Gastroesophageal sphincter (tissue), 4 donors: ENCODE measurements around the gene NME7. TPM values are rescaled to one million over a fixed set of nuclear protein-coding genes. Genes with fewer than 3 reads are reported as not detected.

Experiments
- ATAC-seq: fragments of 150-250 bp; one replicate; pipeline ENCODE4 v1.9.1; 2016; ENCODE audit warnings: mild to moderate bottlenecking, moderate library complexity
- H3K27ac ChIP-seq, 4 donors: fragments of 200-600 bp; sonication (generic) in 3 of 4; 1 replicate in 3 of 4; 2 replicates in 1 of 4; pipeline ENCODE4 v1.5.1; 2016 to 2019
- H3K27me3 ChIP-seq: fragments of 200-600 bp; sonication (generic); one replicate; pipeline ENCODE4 v1.5.1; 2019
- H3K36me3 ChIP-seq, 2 donors: fragments of 200-600 bp; sonication (generic); one replicate each; pipeline ENCODE4 v1.5.1; 2019; ENCODE audit warnings: control low read depth in 1 of 2
- H3K4me1 ChIP-seq, 3 donors: fragments of 200-600 bp; sonication (generic); 1 replicate in 2 of 3; 2 replicates in 1 of 3; pipeline ENCODE4 v1.5.1; 2016 to 2019; ENCODE audit warnings: control low read depth in 2 of 3
- H3K4me3 ChIP-seq, 2 donors: fragments of 200-600 bp; sonication (generic); one replicate each; pipeline ENCODE4 v1.5.1; 2019; ENCODE audit warnings: mild to moderate bottlenecking in 1 of 2, moderate library complexity in 1 of 2
- H3K9me3 ChIP-seq, 3 donors: fragments of 200-600 bp; sonication (generic); one replicate each; pipeline ENCODE4 v1.5.1; 2017 to 2019; ENCODE audit warnings: control low read depth in 2 of 3
- CTCF ChIP-seq, 4 experiments: fragments of 200-600 bp in 2 of 4; fragments of 450-650 bp in 2 of 4; sonication (generic) in 1 of 4; IDR thresholded peaks; one replicate each; pipeline ENCODE4 v1.5.1; 2017 to 2019; ENCODE audit warnings: antibody characterized with exemption in 4 of 4, mild to moderate bottlenecking in 2 of 4, moderate library complexity in 2 of 4
- EP300 ChIP-seq: sonication (generic); formaldehyde crosslinking; IDR thresholded peaks from one replicate; pipeline ENCODE4 v1.6.1; 2017; ENCODE audit warnings: antibody characterized with exemption, mild to moderate bottlenecking
- POLR2A ChIP-seq, 2 donors: fragments of 450-650 bp; IDR thresholded peaks; one replicate each; pipeline ENCODE4 v1.6.1; 2017; ENCODE audit warnings: antibody characterized with exemption in 2 of 2, mild to moderate bottlenecking in 2 of 2, moderate library complexity in 1 of 2
- POLR2AphosphoS5 ChIP-seq: sonication (generic); formaldehyde crosslinking; IDR thresholded peaks from one replicate; pipeline ENCODE4 v1.6.1; 2017; ENCODE audit warnings: antibody characterized with exemption
- WGBS, 2 donors: methylation state at CpG; one replicate each; pipeline ENCODE4 v1.1.5; 2018; ENCODE audit warnings: low coverage in 1 of 2; 5-methylcytosine and 5-hydroxymethylcytosine counted together
- total RNA-seq, 4 donors: library from RNA; depleted of rRNA; stranded (reverse); fragments of >200 nt; gene quantifications; one replicate each; pipeline ENCODE4 v1.1.0, GENCODE V29; 2016

Gene NME7
- total RNA-seq, 4 donors from 2014 or later: 10.6 to 24.7 (median 14.5) TPM

- H3K4me1 ChIP-seq: peaks cover 10 to 41% (median 15%) of the 10 kb centered on the region in 3 donors
- WGBS, 2 donors: 0% methylated on average over 10 to 16 of the region's 16 CpGs
- ATAC-seq: no peak
- H3K27me3 ChIP-seq: no peaks in the 10 kb centered on the region
- peaks cover 7 to 36% of the 10 kb centered on the region in 2 donors for H3K36me3 ChIP-seq
- H3K9me3 ChIP-seq: no peaks in the 10 kb centered on the region
- TF ChIP-seq CTCF (IDR thresholded peaks at IDR 0.05) (no peak), POLR2AphosphoS5 (no peak), EP300 (no peak), POLR2A (IDR thresholded peaks at IDR 0.05) (no peak)
- H3K4me3 ChIP-seq: peak overlapping the region; percentile 66 to 100
- H3K27ac ChIP-seq: peak overlapping the region; percentile 82 to 85 (median 83)
Measured at GRCh38 chr1:169368406-169368769, 791 bp upstream of the NME7 start.

GRCh38 chr1:169367096-169367685 is 406 bp downstream of the NME7 start:
- H3K27me3 ChIP-seq: no peaks in the 10 kb centered on the region
- peak overlapping the region; percentile 66 to 100 for H3K4me3 ChIP-seq
- H3K27ac ChIP-seq: peak overlapping the region; percentile 76 to 83 (median 82)
- peaks cover 10 to 41% (median 15%) of the 10 kb centered on the region in 3 donors for H3K4me1 ChIP-seq
- ATAC-seq: peak; percentile 5
- WGBS, 2 donors: 5 to 6% methylated on average over 8 to 15 of the region's 15 CpGs
- H3K9me3 ChIP-seq: no peaks in the 10 kb centered on the region
- H3K36me3 ChIP-seq: peaks cover 7 to 24% of the 10 kb centered on the region in 2 donors
- TF ChIP-seq POLR2A (IDR thresholded peaks at IDR 0.05): no peak
- TF ChIP-seq EP300: no peak
- TF ChIP-seq CTCF (IDR thresholded peaks at IDR 0.05): no peak
- no peak for TF ChIP-seq POLR2AphosphoS5

DNA sequence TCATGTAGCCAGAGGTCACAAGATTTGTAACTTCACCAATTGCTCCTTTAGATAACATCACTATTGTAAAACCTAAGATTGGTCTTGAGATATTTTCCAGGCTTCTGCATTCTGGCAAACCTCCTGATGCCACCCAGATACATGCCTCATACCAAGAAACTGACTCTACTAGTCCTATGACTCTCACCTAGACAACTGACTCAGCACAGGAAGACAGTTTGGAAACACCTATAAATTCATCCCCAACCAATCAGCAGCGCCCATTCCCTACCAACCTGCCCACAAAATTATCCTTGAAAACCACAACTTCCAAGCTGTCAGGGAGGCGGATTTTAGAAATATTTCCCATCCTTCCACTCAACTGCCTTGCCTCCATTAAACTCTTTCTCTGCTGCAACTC is 2.6 kb downstream of the NME7 start:
- Histone ChIP-seq H3K4me1 (peaks cover 10 to 30% (median 15%) of the 10 kb centered on the region in 3 donors), H3K36me3 (peaks cover 0 to 3% of the 10 kb centered on the region in 2 donors), H3K27ac (no peak overlapping the region), H3K4me3 (no peak overlapping the region), H3K27me3 (no peaks in the 10 kb centered on the region), H3K9me3 (no peaks in the 10 kb centered on the region)
- TF ChIP-seq CTCF (IDR thresholded peaks at IDR 0.05) (no peak), EP300 (no peak), POLR2A (IDR thresholded peaks at IDR 0.05) (no peak), POLR2AphosphoS5 (no peak)
- ATAC-seq: no peak
- WGBS, 2 donors: 100% methylated on average over 2 of the region's 2 CpGs; no CpG with 5 or more reads in 1 of the 2 donors

DNA sequence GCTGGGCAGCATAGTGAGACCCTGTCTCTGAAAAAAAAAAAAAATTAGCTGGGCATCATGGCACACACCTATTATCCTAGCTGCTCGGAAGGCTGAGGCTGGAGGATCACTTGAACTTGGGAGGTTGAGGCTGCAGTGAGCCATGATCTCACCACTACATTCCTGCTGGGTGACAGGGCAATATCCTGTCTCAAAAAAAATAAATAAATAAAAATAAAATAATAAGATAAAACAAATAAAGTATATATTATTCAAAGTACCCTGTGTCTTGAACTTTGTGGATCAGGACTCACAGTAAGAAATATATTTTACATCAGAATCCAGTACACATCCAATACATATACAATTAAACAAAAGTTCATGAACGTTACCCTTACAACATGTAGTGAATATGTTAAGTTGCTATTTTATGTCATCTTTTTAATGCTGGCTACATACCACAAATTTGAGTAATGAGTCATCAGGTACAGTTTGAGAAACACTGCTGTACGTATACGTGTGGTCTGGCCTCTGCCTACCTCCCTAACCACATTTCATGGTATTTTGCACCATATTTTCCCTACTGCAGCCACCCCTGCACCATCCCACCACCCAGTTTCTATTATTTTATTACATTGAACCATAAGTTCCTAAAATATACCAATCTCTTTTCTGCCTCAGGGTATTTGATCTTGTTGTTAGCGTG is 4.4 kb downstream of the NME7 start:
- 89 to 91% methylated on average over 4 to 5 of the region's 5 CpGs for WGBS, 2 donors
- Histone ChIP-seq H3K27me3 (no peaks in the 10 kb centered on the region), H3K4me3 (no peak overlapping the region), H3K4me1 (peaks cover 3 to 15% (median 9%) of the 10 kb centered on the region in 3 donors), H3K36me3 (no peaks in the 10 kb centered on the region), H3K9me3 (no peaks in the 10 kb centered on the region), H3K27ac (no peak overlapping the region)
- no peak for TF ChIP-seq POLR2A (IDR thresholded peaks at IDR 0.05)
- no peak for TF ChIP-seq CTCF (IDR thresholded peaks at IDR 0.05)
- TF ChIP-seq POLR2AphosphoS5: no peak
- no peak for TF ChIP-seq EP300
- ATAC-seq: no peak

DNA sequence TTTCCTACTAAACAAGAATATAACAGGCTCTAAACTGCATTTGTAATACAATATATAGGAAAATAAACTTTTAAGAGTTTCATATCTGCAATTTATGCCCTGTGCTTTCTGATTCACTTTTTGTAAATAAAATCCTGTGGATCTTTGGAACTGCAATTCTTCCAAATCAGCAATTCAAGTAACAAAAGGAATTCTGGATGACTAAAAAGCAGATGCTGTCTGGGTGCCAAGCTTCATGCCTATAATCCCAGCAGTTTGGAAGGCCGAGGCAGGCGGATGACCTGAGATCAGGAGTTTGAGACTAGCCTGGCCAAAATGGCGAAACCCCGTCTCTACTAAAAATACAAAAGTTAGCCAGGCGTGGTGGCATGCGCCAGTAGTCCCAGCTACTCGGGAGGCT is 6.3 kb downstream of the NME7 start:
- H3K27ac ChIP-seq: no peak overlapping the region
- H3K27me3 ChIP-seq: no peaks in the 10 kb centered on the region
- 83% methylated on average over 2 to 5 of the region's 7 CpGs for WGBS, 2 donors
- H3K36me3 ChIP-seq: no peaks in the 10 kb centered on the region
- TF ChIP-seq POLR2A (IDR thresholded peaks at IDR 0.05) (no peak), EP300 (no peak), POLR2AphosphoS5 (no peak), CTCF (IDR thresholded peaks at IDR 0.05) (no peak)
- ATAC-seq: no peak
- peaks cover 0 to 4% (median under 1%) of the 10 kb centered on the region in 3 donors for H3K4me1 ChIP-seq
- no peak overlapping the region for H3K4me3 ChIP-seq
- H3K9me3 ChIP-seq: no peaks in the 10 kb centered on the region
